Measurements from ENCODE around the gene HDAC3.

Gene HDAC3

DNA sequence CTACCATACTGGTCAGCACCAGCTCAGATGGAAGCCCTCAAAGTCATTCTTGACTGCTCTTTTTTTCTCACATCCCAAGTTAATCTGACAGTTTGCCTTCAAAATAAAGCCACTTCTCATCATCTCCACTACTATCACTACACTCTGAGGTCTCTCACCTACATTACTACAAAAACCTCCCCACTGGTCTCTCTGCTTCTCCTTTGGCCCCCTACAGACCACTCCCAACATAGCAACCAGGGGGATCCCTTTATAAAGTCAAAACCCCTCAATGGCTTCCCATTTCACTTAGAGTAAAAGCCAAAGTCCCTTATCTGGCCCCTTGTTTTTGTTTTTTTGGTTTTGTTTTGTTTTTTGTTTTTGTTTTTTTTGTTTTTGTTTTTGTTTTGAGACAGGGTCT, 40.8 kb upstream of the HDAC3 start:
- no peak for TF ChIP-seq TCF12 (IDR thresholded peaks at IDR 0.05; ENCODE audit: low read depth)
- no peak for TF ChIP-seq EGR1 (IDR thresholded peaks at IDR 0.05)
- TF ChIP-seq EP300 (IDR thresholded peaks at IDR 0.05; ENCODE audit: borderline replicate concordance): no peak
- TF ChIP-seq, protein P1, sequence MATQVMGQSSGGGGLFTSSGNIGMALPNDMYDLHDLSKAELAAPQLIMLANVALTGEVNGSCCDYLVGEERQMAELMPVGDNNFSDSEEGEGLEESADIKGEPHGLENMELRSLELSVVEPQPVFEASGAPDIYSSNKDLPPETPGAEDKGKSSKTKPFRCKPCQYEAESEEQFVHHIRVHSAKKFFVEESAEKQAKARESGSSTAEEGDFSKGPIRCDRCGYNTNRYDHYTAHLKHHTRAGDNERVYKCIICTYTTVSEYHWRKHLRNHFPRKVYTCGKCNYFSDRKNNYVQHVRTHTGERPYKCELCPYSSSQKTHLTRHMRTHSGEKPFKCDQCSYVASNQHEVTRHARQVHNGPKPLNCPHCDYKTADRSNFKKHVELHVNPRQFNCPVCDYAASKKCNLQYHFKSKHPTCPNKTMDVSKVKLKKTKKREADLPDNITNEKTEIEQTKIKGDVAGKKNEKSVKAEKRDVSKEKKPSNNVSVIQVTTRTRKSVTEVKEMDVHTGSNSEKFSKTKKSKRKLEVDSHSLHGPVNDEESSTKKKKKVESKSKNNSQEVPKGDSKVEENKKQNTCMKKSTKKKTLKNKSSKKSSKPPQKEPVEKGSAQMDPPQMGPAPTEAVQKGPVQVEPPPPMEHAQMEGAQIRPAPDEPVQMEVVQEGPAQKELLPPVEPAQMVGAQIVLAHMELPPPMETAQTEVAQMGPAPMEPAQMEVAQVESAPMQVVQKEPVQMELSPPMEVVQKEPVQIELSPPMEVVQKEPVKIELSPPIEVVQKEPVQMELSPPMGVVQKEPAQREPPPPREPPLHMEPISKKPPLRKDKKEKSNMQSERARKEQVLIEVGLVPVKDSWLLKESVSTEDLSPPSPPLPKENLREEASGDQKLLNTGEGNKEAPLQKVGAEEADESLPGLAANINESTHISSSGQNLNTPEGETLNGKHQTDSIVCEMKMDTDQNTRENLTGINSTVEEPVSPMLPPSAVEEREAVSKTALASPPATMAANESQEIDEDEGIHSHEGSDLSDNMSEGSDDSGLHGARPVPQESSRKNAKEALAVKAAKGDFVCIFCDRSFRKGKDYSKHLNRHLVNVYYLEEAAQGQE (IDR thresholded peaks at IDR 0.05; ENCODE audit: low read depth): no peak
- TF ChIP-seq NFIC (IDR thresholded peaks at IDR 0.05): no peak
- TF ChIP-seq YY1 (IDR thresholded peaks at IDR 0.05; ENCODE audit: low read depth): no peak
- no peak for TF ChIP-seq RAD21 (IDR thresholded peaks at IDR 0.05; ENCODE audit: low read depth)
- no peak for TF ChIP-seq ZBTB7A (IDR thresholded peaks at IDR 0.05; ENCODE audit: low read depth)
- no peak for TF ChIP-seq CREB1 (IDR thresholded peaks at IDR 0.05; ENCODE audit: low read depth)
- no peak for TF ChIP-seq TAF1 (IDR thresholded peaks at IDR 0.05; ENCODE audit: low read depth)
- no peak for TF ChIP-seq CEBPB (IDR thresholded peaks at IDR 0.05)
- TF ChIP-seq FOXM1 (IDR thresholded peaks at IDR 0.05; ENCODE audit: borderline replicate concordance, low read depth): no peak
- TF ChIP-seq TEAD4 (IDR thresholded peaks at IDR 0.05): no peak
- TF ChIP-seq, protein P2, sequence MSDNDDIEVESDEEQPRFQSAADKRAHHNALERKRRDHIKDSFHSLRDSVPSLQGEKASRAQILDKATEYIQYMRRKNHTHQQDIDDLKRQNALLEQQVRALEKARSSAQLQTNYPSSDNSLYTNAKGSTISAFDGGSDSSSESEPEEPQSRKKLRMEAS (IDR thresholded peaks at IDR 0.05): no peak
- TF ChIP-seq, protein P3, sequence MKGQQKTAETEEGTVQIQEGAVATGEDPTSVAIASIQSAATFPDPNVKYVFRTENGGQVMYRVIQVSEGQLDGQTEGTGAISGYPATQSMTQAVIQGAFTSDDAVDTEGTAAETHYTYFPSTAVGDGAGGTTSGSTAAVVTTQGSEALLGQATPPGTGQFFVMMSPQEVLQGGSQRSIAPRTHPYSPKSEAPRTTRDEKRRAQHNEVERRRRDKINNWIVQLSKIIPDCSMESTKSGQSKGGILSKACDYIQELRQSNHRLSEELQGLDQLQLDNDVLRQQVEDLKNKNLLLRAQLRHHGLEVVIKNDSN (IDR thresholded peaks at IDR 0.05): no peak

DNA sequence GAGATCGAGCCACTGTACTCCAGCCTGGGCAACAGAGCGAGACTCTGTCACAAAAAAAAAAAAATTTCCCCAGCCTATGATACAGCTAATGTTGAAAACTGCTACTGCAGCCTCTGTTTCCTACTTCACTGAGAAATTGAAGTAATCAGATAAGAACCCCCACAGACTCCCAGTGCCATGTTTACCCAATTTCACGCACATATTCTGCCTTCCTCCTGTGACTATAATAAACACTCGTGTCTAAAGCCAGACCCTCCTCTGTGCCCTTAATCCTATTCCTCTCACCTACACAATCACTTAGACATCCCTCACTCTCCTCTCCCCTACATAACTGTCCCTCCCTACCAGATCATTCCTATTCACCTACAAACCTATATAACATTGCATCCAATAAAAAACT, 39.0 kb upstream of the HDAC3 start:
- TF ChIP-seq CEBPB (IDR thresholded peaks at IDR 0.05) (no peak), FOXM1 (IDR thresholded peaks at IDR 0.05; ENCODE audit: borderline replicate concordance, low read depth) (no peak), EGR1 (IDR thresholded peaks at IDR 0.05) (no peak), TCF12 (IDR thresholded peaks at IDR 0.05; ENCODE audit: low read depth) (no peak), RAD21 (IDR thresholded peaks at IDR 0.05; ENCODE audit: low read depth) (no peak)

DNA sequence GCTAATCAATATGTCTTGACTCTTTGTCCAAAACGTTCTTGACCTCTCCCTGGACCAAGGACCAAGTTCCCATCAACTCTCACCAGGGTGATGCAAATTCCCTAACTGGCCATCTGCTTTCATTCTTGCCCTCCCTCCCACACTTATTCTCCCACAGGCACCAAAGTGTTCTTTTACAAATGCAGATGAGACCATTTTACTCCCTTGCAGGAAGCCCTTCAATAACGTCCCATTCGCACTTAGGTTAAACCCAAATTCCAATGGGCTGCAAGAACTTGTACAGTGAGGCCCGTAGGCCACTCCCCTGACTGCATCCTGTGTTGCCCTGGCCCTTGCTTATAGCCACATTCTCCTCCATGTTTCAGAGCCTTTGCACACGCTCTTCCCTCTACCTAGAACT, 38.1 kb upstream of the HDAC3 start:
- TF ChIP-seq TCF12 (IDR thresholded peaks at IDR 0.05; ENCODE audit: low read depth): no peak
- no peak for TF ChIP-seq NFIC (IDR thresholded peaks at IDR 0.05)
- TF ChIP-seq, protein P1 (IDR thresholded peaks at IDR 0.05; ENCODE audit: low read depth): no peak
- TF ChIP-seq, protein P3 (IDR thresholded peaks at IDR 0.05): no peak
- no peak for TF ChIP-seq EGR1 (IDR thresholded peaks at IDR 0.05)
- no peak for TF ChIP-seq TAF1 (IDR thresholded peaks at IDR 0.05; ENCODE audit: low read depth)
- TF ChIP-seq FOXM1 (IDR thresholded peaks at IDR 0.05; ENCODE audit: borderline replicate concordance, low read depth): no peak

DNA sequence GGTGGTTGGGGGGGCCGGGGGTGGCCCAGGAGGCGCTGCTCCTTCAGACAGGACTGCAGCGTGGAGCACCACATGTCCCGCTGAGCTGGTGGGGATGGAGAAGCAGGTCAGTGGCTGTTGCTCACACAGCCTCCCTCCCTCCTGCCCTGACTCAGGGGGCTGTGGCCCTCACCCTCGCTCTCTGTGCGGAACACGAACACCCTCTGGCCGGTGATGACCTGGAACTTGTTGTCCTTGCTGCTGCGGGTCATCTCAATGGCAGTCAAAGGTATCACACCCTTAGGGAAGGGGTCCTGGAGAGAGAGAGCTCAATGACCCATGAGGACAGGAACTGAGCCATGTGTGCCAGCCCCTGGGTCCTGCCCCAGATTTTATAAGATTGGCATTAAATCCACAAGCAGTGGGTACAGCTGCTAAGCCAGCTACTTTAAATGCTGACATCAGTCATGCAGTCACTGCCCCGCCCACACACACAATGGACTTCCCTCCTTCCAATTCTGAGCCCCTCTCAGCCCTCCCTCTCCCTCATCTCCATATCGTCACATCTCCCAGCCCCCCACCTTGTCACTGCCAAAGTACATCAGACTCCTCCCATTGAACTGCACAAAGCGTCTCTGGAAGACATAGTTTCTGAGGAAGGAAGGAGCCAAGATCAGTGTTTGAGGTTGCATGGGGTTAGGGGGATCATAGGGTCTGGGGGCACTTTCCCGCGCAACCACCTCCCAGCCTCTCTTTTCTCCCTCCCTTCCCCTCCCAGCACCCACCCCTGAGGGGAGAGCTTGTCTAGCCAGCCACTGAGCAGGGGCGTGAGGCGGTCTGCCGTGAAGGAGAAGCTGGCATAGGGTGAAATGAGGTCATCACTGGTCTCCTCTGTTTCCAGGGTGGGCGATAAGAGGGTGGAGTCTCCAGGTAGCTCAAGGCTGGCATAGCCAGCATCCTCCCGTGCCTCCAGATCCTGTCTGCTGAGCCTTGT, 36.5 kb upstream of the HDAC3 start:
- TF ChIP-seq NFIC (IDR thresholded peaks at IDR 0.05) (no peak), TEAD4 (IDR thresholded peaks at IDR 0.05) (no peak), EGR1 (IDR thresholded peaks at IDR 0.05) (no peak), CREB1 (IDR thresholded peaks at IDR 0.05; ENCODE audit: low read depth) (no peak), YY1 (IDR thresholded peaks at IDR 0.05; ENCODE audit: low read depth) (no peak), RAD21 (IDR thresholded peaks at IDR 0.05; ENCODE audit: low read depth) (no peak)
- TF ChIP-seq, protein P2 (IDR thresholded peaks at IDR 0.05): no peak

DNA sequence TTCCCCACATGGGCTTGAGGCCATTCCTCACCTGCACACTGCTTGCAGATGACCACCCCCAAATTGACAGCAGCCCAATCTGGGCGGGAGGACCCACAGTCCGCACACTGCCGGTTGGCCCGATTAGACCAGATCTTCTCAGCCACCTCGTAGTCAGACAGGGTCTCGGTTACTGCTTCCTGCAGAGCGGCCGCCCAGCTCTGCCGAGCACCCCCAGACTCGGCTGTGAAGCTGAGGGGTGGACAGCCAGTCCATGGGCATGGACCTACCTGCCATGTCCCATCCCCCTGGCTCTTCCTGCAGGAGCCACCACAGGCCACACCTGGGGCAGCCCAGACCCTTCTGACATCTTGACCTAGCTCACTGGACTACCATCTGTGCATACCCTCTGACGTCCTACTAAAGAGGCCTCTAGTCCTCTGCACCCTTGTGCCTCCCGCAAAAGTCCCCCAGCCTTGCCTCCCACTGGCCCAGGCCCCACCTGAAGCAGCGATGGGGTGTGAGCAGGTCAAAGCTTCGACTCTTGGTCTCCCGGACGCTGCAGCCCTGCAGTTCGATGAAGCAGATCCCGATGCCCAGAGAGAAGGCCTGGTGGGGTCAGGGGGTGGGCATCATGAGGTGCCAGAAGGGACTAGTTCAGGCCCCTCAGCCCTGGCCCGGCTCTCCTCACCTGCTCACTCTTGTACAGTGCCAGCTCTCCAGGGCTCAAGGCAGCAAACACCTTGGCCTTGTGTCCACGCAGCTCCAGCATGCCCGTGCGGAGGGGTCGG, 35.6 kb upstream of the HDAC3 start:
- TF ChIP-seq RAD21 (IDR thresholded peaks at IDR 0.05; ENCODE audit: low read depth): no peak
- no peak for TF ChIP-seq FOXM1 (IDR thresholded peaks at IDR 0.05; ENCODE audit: borderline replicate concordance, low read depth)
- TF ChIP-seq, protein P3 (IDR thresholded peaks at IDR 0.05): no peak
- no peak for TF ChIP-seq CREB1 (IDR thresholded peaks at IDR 0.05; ENCODE audit: low read depth)
- no peak for TF ChIP-seq TEAD4 (IDR thresholded peaks at IDR 0.05)
- TF ChIP-seq EP300 (IDR thresholded peaks at IDR 0.05; ENCODE audit: borderline replicate concordance): no peak
- TF ChIP-seq CEBPB (IDR thresholded peaks at IDR 0.05): no peak
- TF ChIP-seq, protein P1 (IDR thresholded peaks at IDR 0.05; ENCODE audit: low read depth): no peak
- TF ChIP-seq YY1 (IDR thresholded peaks at IDR 0.05; ENCODE audit: low read depth): no peak
- no peak for TF ChIP-seq ZBTB7A (IDR thresholded peaks at IDR 0.05; ENCODE audit: low read depth)
- no peak for TF ChIP-seq EGR1 (IDR thresholded peaks at IDR 0.05)
- no peak for TF ChIP-seq NFIC (IDR thresholded peaks at IDR 0.05)
- TF ChIP-seq TAF1 (IDR thresholded peaks at IDR 0.05; ENCODE audit: low read depth): no peak
- TF ChIP-seq, protein P2 (IDR thresholded peaks at IDR 0.05): no peak
- TF ChIP-seq TCF12 (IDR thresholded peaks at IDR 0.05; ENCODE audit: low read depth): no peak
